SIG-M5 treated with dmso at 0.1 percent for 504 hours (cell line): Measurements from ENCODE around the gene SCNN1A.

Experiments used
- DNase-seq: peaks from one replicate; lab custom pipeline; 2025; ENCODE audit not compliant: unreplicated experiment; lab: John Stamatoyannopoulos, UW

Gene SCNN1A

GRCh38 chr12:6369916-6370575 is 5.3 kb downstream of the SCNN1A start:
- DNase-seq: no peak

GRCh38 chr12:6368906-6369525 is 6.3 kb downstream of the SCNN1A start:
- no peak for DNase-seq

DNA sequence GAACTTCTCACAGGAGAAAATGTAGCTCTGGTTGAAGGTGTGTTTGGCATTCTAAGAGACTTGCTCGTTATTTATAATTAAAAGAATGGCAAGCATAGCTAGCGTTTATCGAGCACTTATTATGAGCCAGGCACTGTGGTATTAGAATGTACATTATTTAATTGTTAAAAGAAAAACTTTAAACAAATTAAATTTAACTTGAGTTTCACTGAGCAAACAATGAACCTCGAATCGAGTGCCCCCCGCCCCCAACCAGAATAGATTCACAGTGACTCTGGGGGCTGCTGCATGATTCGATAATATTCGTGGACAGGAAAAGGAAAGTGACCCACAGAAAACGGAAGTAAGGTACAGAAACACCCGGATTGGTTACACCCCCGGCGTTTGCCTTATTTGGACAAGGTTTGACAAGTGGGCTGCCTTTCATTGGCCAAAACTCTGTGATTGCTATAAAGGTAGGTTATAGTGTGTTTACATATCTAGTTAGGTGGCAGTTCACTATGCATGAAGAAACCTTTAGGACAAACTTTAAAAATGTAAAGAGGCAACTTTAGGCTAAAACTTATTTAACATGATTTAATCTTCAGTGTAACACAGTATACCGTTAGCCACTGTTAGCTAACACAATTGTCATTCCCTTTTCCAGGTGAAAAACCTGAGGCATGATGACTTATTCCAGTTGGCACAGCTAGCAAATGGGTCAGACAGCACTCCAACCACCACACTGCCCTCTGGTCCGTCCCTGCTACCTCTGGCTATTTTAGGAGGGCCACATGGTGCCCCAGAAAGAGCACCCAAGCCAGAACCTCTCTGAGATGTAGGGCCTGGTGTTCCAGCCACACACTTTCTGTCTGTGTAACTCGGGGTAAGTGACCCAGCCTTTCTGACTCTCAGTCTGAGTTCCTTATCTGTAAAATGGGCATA is 7.1 kb downstream of the SCNN1A start:
- no peak for DNase-seq

GRCh38 chr12:6367065-6367968 is 8.0 kb downstream of the SCNN1A start:
- DNase-seq: peak; percentile 92

DNA sequence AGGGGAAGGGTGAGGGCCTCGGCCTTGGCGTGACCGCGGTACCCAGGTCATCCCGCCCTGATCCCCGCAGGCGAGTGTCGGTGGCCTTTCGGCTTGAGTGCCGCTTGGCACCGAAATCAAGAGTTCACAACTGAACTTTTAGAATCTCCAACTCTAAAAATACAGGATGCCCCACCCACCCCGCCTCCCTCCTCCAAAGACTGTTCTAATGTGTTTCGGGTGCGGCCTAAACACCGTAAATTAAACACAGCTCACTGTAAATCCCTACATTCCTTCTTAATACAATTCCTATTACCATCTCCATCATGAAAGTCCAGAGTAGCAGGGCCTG is 11.4 kb downstream of the SCNN1A start:
- DNase-seq: no peak

DNA sequence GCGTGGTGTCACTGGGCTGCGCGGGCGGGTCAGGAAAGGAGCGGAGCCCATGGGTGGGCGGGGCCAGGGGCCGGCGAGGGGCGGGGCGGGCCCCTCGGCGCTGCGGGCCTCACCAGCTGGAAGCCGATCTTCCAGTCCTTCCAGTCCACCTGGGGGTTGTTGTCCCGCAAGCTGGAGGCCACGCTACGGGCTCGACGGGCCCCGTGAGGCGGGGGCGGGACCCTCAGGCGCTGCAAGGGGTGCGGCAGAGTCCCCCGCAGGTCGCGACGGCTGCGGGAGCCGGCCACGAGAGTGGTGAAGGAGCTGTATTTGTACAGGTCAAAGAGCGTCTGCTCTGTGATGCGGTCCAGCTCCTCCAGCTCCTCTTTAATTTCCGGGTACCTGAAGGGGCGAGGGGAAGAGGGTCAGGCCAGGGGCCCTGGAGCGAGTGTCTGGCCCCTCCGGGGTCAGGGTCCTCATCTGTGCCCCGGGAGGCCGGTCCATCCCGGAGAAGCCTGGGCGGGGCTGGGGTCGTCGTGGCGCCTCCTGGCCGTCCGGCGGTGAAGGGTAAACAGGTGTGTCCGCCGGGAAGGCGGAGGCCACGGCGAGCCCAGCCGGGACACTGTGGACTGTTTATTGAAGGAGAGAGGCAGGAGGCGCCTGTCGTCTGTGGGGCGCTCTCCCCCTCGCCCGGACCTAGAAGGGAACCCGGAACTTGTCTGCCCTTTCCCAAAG is 11.9 kb downstream of the SCNN1A start:
- DNase-seq: no peak

DNA sequence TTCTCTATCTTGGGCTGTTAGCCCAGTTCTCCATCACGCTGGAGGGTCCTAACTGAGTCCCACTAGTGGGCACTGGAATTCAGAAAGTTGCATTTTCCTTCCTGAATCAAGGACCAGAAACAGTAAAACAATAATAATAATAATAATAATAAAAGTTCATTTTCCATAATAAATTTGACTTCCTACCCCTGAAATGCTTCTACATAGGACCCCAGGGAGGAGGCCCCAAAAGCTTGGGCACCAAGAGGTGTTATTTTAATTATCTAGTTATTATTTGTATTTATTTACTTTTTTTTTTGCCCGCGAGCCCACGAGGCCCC is 12.4 kb downstream of the SCNN1A start:
- no peak for DNase-seq

GRCh38 chr12:6362403-6362802 is 13.0 kb downstream of the SCNN1A start:
- DNase-seq: no peak

DNA sequence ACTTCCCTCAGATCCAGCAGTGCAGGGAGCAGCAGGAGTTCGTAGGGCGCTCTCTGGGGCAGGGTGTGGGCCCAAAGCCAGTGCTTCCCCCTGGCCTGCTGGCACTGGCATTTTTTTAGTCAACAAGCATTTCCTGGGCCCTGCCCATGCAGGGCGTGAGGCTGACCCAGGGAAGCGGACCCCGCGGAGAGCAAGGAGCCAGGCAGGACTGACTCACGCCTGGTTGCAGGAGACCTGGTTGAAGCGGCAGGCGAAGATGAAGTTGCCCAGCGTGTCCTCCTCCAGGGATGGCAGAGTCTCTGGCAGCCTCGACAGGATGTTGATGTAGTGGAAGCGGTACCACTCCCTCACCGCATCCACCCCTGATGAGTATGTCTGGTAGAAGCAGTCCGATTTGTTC is 13.5 kb downstream of the SCNN1A start:
- no peak for DNase-seq

- DNase-seq: no peak
These were observed 14.5 kb downstream of the SCNN1A start for GRCh38 chr12:6360578-6361490.

GRCh38 chr12:6360080-6360571 is 15.2 kb downstream of the SCNN1A start:
- DNase-seq: no peak

DNA sequence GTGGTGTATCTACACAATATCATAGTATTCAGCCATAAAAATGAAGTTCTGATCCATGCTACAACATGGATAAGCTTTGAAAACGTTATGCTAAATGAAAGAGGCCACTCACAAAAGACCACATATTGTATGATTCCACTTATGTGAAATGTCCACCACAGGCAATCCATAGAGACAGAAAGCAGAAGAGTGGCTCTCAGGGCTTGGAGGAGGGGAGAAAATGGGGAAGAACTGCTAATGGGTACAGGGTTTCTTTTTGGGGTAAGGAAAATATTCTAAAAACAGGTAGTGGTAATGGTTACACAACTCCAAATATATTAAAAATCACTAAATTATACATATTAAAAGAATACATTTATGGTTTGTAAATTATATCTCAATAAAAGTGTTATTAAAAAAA is 16.5 kb downstream of the SCNN1A start:
- DNase-seq: peak; percentile 69

GRCh38 chr12:6356374-6356820 is 19.0 kb downstream of the SCNN1A start:
- no peak for DNase-seq

GRCh38 chr12:6355491-6356373 is 19.6 kb downstream of the SCNN1A start:
- DNase-seq: no peak

GRCh38 chr12:6354495-6355393 is 20.6 kb downstream of the SCNN1A start:
- no peak for DNase-seq

- no peak for DNase-seq
These were observed 22.9 kb downstream of the SCNN1A start for GRCh38 chr12:6352193-6353173.
